ENCODE measurements around the gene TMUB1.

The TMUB1 gene

GRCh38 chr7:151062399-151063211 is 20.7 kb downstream of the TMUB1 start:
- no peak overlapping the region for H3K27ac ChIP-seq (ENCODE audit: low read length)
- H3K79me2 ChIP-seq (ENCODE audit: insufficient read depth, low read length): peaks cover 30% of the 10 kb centered on the region
- H3K9ac ChIP-seq (ENCODE audit: low read depth, low read length): no peak overlapping the region
- no peak overlapping the region for H3K4me3 ChIP-seq (ENCODE audit: low read depth in 1 of 2, low read length in 2 of 2)
- ATAC-seq (ENCODE audit: insufficient read depth, low read depth): no peak
- H3K4me1 ChIP-seq (ENCODE audit: insufficient read depth, low read length): peaks cover 40% of the 10 kb centered on the region
- no peaks in the 10 kb centered on the region for H3K27me3 ChIP-seq (ENCODE audit: insufficient read depth, low read length, poor library complexity)
- TF ChIP-seq, protein P1, sequence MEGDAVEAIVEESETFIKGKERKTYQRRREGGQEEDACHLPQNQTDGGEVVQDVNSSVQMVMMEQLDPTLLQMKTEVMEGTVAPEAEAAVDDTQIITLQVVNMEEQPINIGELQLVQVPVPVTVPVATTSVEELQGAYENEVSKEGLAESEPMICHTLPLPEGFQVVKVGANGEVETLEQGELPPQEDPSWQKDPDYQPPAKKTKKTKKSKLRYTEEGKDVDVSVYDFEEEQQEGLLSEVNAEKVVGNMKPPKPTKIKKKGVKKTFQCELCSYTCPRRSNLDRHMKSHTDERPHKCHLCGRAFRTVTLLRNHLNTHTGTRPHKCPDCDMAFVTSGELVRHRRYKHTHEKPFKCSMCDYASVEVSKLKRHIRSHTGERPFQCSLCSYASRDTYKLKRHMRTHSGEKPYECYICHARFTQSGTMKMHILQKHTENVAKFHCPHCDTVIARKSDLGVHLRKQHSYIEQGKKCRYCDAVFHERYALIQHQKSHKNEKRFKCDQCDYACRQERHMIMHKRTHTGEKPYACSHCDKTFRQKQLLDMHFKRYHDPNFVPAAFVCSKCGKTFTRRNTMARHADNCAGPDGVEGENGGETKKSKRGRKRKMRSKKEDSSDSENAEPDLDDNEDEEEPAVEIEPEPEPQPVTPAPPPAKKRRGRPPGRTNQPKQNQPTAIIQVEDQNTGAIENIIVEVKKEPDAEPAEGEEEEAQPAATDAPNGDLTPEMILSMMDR (IDR thresholded peaks at IDR 0.05; ENCODE audit: borderline replicate concordance, extremely low read depth, low read length, poor library complexity, severe bottlenecking): no peak
- TF ChIP-seq EZH2 (IDR thresholded peaks at IDR 0.05; ENCODE audit: borderline replicate concordance, low read depth, low read length, severe bottlenecking): no peak
- H3K4me2 ChIP-seq (ENCODE audit: insufficient read depth, low read length): no peak overlapping the region
- H3K36me3 ChIP-seq (ENCODE audit: insufficient read depth, low read length): peaks cover 57% of the 10 kb centered on the region
- H4K20me1 ChIP-seq (ENCODE audit: insufficient read depth, low read length): peaks cover 37% of the 10 kb centered on the region
- no peak overlapping the region for H2AFZ ChIP-seq (ENCODE audit: low read depth, low read length)
- no peak for DNase-seq
- no peaks in the 10 kb centered on the region for H3K9me3 ChIP-seq (ENCODE audit: insufficient read depth, low read length, severe bottlenecking)

DNA sequence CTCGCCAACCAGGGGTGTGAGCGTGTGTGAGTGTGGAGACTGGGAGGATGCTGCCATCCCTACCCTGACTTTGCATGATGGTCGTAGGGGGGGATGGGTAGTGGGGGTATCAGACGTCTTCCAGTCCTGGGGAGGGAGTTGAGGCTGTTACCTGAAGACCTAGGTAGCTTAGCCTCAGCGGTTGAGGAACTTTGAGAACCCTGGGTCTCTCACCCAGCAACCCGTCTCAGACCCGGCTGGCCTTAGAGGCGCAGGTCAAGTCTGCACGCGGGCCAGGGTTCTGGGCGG is 21.2 kb downstream of the TMUB1 start:
- no peaks in the 10 kb centered on the region for H3K27me3 ChIP-seq (ENCODE audit: insufficient read depth, low read length, poor library complexity)
- no peak overlapping the region for H2AFZ ChIP-seq (ENCODE audit: low read depth, low read length)
- H3K9me3 ChIP-seq (ENCODE audit: insufficient read depth, low read length, severe bottlenecking): no peaks in the 10 kb centered on the region
- TF ChIP-seq, protein P1 (IDR thresholded peaks at IDR 0.05; ENCODE audit: borderline replicate concordance, extremely low read depth, low read length, poor library complexity, severe bottlenecking): no peak
- TF ChIP-seq EZH2 (IDR thresholded peaks at IDR 0.05; ENCODE audit: borderline replicate concordance, low read depth, low read length, severe bottlenecking): no peak
- H3K4me1 ChIP-seq (ENCODE audit: insufficient read depth, low read length): peaks cover 44% of the 10 kb centered on the region
- peaks cover 37% of the 10 kb centered on the region for H4K20me1 ChIP-seq (ENCODE audit: insufficient read depth, low read length)
- no peak overlapping the region for H3K4me3 ChIP-seq (ENCODE audit: low read depth in 1 of 2, low read length in 2 of 2)
- ATAC-seq (ENCODE audit: insufficient read depth, low read depth) (no peak), DNase-seq (no peak)
- no peak overlapping the region for H3K27ac ChIP-seq (ENCODE audit: low read length)
- H3K36me3 ChIP-seq (ENCODE audit: insufficient read depth, low read length): peaks cover 52% of the 10 kb centered on the region
- H3K9ac ChIP-seq (ENCODE audit: low read depth, low read length): no peak overlapping the region; the same call in 1 of the 2 replicates
- H3K4me2 ChIP-seq (ENCODE audit: insufficient read depth, low read length): 0 out of 2 replicates have a peak overlapping the region, but pooled peaks have one; percentile 96
- H3K79me2 ChIP-seq (ENCODE audit: insufficient read depth, low read length): peaks cover 35% of the 10 kb centered on the region

- Histone ChIP-seq H3K4me2 (ENCODE audit: insufficient read depth, low read length) (peak overlapping the region; percentile 96), H3K36me3 (ENCODE audit: insufficient read depth, low read length) (peaks cover 46% of the 10 kb centered on the region), H3K9ac (ENCODE audit: low read depth, low read length) (peak overlapping the region; percentile 68; the same call in 1 of the 2 replicates), H3K4me1 (ENCODE audit: insufficient read depth, low read length) (peaks cover 50% of the 10 kb centered on the region), H3K27ac (ENCODE audit: low read length) (0 out of 2 replicates have a peak overlapping the region, but pooled peaks have one; percentile 18), H3K9me3 (ENCODE audit: insufficient read depth, low read length, severe bottlenecking) (no peaks in the 10 kb centered on the region), H4K20me1 (ENCODE audit: insufficient read depth, low read length) (peaks cover 37% of the 10 kb centered on the region), H3K27me3 (ENCODE audit: insufficient read depth, low read length, poor library complexity) (no peaks in the 10 kb centered on the region), H3K4me3 (ENCODE audit: low read depth in 1 of 2, low read length in 2 of 2) (peak overlapping the region in 1 of 2 experiments; percentile 85; a peak in 1 of 4 replicates), H2AFZ (ENCODE audit: low read depth, low read length) (no peak overlapping the region), H3K79me2 (ENCODE audit: insufficient read depth, low read length) (peaks cover 39% of the 10 kb centered on the region)
- ATAC-seq (ENCODE audit: insufficient read depth, low read depth) (no peak), DNase-seq (no peak)
- TF ChIP-seq, protein P1 (IDR thresholded peaks at IDR 0.05; ENCODE audit: borderline replicate concordance, extremely low read depth, low read length, poor library complexity, severe bottlenecking): no peak
- no peak for TF ChIP-seq EZH2 (IDR thresholded peaks at IDR 0.05; ENCODE audit: borderline replicate concordance, low read depth, low read length, severe bottlenecking)
These were observed 21.8 kb downstream of the TMUB1 start for GRCh38 chr7:151061213-151062110.

Data from DND-41 (cell line).